Hematopoietic multipotent progenitor cell treated with erythropoietin and hydrocortisone succinate and interleukin-3 and kit ligand, for 6 days (in vitro differentiated cells): Measurements from ENCODE around the gene SLC30A1.
A peak's percentile ranks its signal among the peaks of the same experiment; 100 is the strongest.
"Not testable (repeated sequence)": the region's sequence is repeated elsewhere in the genome, so short reads cannot be mapped to it uniquely, and the experiment has no call there.

Source experiments
- DNase-seq: peaks from one replicate; pipeline ENCODE4 v3.0.0-alpha.2; 2015

SLC30A1 gene

DNA sequence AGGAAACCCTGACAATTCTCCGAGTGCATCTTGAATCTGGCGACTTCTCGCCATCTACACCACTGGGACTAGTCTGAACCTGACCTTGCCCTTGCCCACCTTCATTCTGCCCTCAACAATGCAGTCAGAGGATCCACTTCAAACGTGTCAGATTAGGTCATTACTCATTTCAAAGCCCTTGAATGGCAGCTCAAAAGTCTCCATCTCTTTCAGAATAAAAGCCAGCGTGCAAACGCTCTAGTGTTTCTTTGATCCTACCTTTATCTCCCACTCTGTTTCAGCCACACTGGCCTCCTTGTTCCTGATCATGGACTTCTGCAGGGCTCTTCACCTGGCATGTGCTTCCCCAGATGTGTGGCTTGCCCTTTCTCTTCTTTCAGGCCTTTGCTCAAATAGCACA lies 31.3 kb downstream of the SLC30A1 start:
- DNase-seq, result no peak

DNA sequence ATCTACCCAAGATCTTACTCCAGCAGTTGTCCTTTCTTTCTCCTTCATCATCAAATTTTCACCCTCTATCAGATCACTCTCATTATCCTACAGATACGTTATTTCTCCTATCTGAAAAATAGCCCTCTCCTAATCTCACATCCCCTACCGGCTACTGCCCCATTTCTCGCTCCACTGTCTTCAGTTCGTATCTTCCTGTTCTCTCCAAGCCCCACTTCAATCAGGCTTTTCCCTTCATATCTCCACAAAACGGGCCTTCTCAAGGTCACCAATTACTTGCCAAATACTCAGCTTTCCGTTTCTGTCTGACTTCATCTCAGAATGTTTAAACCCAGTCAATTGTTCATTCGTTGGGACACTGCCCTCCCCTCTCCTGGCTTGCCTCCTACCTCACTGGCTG lies 32.4 kb downstream of the SLC30A1 start:
- DNase-seq, result no peak

DNA sequence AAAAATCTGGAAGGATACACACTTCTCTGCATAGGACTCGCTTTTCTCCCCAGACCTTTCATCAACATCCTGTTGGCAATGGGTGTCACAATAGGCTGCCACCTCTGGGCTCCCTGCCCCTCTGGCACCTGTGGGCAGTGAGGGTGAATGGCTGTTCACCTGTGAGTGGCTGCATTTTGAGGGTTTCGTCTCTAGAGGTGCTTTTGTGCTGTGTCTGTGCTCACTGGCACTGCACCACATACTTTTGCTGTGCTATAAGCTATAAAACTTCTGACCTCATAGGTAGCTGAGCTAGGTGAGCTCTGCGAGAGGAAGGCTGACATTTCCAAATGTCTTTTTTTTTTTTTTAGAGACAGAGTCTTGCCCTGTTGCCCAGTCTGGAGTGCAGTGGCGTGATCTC lies 35.9 kb downstream of the SLC30A1 start:
- DNase-seq, result no peak

DNA sequence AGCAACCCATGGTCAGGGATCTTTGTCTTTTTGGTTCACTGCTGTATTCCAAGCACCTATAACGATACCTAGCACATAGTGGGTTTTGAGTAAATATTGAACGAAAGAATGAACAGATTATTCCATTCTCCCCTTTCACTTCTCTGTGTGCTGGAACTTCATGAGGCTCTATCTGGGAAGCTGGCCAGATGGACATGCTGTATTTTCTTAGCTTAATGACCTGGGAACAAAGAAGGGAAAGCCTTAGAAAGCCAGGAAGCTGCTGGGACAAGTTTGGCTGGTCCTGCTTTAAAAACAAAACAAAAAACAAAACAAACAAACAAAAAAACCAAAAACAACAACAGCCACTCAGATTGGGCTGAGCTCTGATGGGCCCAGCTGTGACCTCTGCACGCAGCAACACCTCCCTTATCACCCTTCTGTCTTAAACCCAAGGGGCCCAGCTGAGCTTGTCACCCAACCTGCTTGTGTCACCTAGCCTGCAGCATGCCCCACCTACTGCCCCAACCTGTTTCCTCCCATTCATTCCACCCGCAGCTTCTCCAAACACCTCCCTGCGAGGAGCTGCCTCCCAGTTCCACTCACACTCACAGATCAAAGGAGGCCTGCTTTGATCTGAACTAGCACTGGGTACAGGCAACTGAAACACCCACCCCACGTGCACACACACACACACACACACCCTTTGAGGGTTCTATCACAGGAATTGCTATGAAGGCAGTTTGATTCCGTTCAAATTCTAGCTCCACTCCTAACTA lies 37.1 kb downstream of the SLC30A1 start:
- DNase-seq, result no peak

DNA sequence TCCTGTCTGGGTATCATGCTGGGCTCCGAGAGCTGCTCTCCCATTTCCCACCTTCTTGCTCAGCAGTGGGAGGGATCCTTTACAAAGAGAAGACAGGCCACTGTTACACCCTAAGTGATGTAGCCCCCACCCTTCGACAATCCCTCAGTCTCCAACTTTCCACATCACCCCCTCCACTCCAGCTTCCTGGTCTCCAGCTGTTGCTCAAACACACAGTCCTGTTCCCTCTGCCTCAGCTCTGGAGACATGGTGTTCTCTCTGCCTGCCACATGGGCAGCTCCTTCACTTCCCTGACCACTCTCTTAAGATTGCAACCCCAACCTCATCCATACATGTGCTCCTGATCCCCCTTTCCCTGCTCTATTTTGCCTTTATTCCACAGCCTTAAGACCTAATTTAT lies 37.7 kb downstream of the SLC30A1 start:
- no peak for DNase-seq

DNA sequence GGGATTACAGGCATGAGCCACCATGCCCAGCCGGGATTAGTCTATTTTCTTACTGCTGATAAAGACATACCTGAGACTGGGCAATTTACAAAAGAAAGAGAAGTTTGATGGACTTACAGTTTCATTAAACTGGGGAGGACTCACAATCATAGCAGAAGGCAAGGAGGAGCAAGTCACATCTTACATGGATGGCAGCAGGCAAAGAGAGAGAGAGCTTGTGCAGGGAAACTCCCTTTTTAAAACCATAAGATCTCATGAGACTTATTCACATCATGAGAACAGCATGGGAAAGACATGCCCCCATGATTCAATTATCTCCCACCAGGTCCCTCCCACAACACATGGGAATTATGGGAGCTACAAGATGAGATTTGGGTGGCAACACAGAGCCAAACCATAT lies 38.1 kb downstream of the SLC30A1 start:
- DNase-seq, result not testable (repeated sequence)

DNA sequence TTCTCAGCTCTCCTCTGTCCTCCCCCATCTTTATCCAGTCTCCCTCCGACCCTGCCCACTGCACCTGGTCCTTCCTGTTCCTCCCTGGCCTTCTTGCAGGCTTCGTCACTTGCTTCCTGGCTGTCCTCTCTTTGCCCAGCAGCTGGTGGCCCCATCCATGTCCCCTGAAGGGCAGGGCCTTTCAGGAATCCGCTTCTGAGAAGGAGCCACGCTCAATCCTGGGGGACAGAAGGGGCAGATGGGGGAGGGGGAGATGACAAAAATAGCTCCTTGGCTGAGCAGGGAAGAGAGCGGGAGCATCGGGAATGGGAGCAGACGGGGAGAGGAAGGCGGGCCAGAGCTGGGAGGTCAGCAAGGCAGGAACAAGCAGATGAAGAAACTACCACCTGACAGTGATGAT lies 40.7 kb downstream of the SLC30A1 start:
- no peak for DNase-seq

DNA sequence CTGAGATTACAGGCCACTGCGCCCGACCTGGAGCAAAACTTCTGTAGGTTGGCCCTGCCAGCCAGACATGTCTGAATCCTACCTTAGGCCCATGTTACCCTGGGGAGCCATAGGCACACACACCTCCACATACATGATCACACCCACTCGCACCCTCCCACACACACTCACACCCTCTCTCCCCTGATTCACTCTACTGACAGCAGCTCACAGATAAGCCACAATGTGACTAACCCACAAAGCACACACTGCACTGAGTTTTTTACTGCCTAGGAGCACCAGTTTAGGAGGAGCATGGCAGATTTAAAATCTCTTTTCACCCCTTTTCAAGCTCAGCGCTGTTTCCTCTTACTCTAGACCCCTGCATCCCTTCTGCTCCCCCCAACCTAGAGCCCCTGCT lies 41.7 kb downstream of the SLC30A1 start:
- peak; percentile 16 for DNase-seq

DNA sequence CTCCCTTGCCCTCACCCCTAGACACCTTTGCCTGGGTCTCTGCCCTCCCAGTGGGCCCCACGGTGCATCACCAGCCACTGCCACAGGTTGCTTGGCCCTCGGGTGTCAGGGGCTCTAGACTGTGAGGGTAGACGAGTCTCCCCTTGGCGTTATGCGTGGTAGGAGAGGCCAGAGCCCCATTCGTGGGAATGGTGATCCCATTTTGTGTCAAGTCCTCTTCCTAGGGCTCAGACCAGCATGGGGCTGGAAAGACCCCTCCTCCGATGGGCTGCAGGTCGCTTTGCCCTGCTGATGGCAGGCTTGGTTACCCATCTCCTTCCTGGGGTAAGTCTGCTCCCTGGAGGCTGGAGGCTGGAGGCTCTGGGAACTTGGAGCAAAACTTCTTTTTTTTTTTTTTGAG lies 42.4 kb downstream of the SLC30A1 start:
- no peak for DNase-seq

DNA sequence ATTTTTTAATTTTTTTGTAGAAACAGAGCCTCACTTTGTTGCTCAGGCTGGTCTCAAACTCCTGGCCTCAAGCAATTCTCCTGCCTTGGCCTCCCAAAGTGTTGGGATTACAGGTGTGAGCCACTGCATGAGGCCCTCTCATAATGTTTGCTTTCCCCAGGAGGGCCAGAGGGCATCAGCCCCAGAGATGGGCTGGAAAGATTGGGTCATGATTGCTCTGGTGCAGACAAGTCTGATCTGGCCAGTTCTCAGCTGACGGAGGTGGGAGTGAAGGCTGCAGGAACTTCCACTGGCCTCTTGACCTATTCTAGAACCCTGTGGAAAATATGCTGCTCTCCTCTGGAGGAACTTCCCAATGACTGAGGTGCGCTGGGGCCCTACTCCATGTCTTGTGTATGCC lies 43.6 kb downstream of the SLC30A1 start:
- no peak for DNase-seq

DNA sequence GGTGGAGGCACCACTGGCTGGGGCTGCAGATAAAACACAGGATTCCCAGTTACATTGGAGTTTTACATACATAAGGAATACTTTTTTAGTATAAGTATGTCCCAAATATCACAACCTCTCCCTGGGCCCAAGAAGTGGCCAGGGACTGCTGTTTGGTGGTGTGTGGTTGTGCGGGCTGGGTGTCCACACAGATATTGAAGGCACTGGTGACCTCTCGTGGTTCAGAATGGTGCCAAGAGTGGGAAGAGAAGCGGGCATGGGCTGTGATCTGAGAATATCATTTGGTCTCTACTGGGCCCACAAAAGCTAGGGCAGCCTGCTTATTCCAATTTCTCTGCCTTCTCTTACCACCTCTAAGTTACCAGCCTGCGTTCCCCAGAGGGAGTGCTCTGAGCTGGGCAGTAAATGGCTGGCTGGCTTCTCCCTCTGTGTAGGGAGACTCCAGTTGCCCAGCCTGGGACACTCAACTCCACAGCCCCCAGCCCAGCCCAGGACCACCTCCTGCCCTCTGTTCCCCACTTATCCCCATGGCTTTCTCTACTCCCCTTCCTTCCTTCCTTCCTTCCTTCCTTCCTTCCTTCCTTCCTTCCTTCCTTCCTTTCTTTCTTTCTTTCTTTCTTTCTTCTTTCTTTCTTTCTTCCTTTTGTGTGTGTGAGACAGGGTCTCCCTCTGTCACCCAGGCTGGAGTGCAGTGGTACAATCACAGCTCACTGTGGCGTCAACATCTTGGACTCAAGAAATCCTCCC lies 44.2 kb downstream of the SLC30A1 start:
- no peak for DNase-seq

DNA sequence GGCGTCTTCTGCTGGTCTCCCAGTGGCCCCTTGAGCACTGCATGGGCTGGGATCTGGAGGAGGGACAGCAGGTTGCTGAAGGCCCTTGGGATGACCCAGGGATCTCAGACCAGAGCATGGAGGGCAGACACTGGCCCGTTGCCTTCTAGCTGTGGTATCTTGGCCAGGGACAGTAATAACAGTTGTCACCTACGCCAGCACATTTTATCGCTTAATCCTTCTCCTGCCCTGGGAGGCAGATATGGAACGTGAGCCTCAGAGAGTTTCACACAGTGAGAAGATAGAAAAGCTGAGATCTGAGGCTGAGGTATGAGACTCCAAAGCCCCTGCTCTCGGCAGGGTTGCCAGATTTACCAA lies 46.9 kb downstream of the SLC30A1 start:
- DNase-seq, result no peak

DNA sequence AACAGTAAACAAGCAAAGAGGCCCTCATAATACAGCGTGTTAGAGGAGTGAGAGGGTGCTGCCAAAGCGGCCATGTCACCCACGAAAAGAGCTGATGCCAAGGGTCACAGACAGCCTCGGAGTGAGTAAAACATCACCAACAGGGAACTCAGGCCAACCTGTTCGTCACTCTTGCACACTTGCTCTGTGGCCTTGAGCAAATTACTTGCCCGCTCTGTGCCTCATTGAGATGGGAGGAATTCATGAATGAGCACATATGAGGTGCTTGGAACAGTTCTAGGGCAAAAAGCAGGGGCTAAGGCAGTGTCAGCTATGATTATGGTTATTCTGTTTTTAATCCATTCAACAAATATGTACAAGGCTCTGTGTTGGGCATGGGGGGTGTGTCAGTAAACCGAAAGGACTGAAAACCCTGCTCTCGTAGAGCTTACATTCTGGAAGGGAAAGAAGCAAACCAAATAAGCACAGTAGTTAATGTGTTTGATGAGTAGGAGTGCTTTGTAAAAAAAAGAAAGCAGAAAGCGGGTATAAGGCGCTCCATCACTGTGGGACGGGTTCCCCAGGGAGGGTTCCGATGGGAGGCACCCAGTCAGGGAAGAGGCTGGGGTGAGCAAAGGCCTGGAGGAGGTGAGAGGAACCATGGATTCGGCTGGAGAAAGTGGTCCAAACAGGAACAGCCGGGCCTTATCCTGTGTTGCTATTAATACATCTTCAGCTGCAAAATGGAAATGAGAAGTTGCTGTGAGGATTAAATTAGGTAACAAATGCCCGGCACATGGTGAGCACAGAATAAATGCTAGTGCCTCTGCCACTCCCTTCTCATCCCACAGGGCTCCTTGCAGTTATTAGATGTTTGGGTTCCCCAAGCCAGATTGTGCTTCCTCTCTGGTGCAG lies 47.5 kb downstream of the SLC30A1 start:
- no peak for DNase-seq

DNA sequence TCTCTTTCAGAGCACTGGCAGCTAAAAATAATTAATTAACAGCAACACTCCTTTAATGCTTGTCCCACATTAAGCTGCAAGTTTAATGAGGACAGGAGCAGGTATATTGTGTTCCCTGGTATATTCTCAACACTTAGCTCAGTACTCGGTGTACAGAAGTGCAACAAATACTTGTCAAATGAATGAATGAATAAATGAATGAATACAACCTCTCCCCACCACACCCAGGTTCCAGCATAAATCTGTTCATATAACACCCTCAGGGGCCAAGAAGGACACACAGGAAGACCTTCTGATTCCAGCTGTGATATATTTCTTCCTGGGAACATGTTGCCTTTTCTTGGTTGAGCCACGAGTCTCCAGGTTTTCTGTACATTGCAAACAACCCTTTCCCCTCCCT lies 48.9 kb downstream of the SLC30A1 start:
- DNase-seq, result no peak

DNA sequence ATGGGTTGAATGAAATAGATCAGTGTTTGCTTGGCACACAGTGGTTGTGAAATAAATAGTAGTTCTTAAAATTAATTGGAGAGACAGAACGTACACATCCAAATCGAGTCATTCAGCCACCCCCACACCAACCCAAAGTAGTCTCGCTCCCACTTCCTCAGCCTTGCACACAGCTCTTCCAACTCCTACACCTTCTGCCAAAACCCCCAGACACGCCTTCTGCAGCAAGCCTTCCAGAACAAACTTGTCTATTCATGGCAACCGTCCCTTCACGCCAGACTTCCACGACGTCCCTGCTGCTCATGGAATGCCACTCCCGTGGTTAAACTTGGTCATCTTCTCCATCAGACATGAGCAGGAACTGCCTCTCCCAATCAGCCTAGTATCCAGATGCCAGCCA lies 49.5 kb downstream of the SLC30A1 start:
- no peak for DNase-seq

DNA sequence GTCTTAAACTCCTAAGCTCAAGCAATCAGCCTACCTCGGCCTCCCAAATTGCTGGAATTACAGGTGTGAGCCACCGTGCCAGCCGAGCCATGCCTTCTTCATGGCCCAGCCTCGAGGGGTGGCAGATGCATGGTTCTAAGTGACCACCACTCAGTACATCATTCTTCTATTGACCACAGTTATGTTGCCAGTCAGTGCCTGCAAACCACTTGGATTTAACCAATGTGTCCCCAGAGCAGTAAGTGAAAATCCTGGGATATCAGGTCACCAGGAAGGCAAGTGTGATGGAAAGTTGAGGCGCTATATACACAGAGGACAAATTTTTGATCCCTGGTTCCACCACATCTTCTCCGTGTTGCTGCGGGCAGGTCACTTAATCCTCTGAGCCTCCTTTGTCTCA lies 50.0 kb downstream of the SLC30A1 start:
- no peak for DNase-seq

DNA sequence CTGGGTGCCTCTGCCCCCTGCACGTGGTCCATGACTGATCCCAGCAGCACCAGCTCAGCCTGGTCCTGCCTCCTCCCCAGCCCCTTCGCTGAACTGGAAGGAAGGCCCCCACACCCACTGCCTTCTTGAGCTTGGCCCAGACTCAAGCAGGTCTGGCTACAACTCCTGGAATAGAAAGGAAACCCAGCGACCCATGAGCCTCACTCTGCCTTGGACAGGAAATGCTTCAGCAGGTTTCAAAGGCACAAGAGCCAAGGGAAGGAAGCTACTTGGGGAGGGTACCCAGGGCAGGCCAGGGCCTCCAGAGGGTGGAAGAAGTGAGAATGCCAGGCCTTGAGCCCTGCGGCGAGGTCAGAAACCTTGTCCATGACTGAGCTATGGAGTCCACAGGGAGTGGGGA lies 51.1 kb downstream of the SLC30A1 start:
- DNase-seq, result no peak

DNA sequence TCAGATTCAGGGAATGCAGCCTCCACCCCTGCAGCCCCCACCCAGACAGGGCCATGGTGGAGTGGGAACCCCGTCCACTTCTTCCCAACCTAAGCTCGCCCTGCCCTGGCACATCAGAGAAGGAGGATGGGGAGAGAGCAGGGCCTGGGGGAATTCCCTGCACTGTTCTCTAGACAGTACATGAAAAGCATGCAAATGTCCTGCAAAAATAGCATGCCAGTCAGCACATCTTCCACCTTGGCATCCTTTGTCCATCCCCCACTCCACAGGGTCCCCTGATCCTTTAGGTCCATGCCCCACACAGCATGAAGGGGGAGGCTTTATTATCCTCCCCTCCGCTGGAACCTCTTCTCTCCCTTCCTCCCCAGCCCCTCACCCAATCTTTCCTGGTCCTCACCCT lies 52.0 kb downstream of the SLC30A1 start:
- DNase-seq, result no peak

DNA sequence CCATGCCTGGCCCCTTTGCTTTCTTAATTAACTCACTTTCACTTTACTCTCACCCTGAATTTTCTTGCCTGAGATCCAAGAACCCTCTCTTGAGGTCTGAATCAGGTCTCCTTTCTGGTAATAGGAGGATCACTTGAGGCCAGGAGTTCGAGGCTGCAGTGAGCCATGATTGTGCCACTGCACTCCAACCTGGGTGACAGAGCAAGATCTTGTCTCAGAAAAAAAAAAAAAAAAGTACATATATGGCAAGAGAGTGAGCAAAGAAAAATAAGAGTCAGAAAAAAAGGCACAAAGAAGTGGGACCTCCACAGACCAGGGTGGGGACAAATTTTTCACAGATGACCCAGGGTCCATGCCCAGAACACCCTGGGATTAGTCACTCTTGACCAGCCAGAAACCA lies 52.9 kb downstream of the SLC30A1 start:
- no peak for DNase-seq

DNA sequence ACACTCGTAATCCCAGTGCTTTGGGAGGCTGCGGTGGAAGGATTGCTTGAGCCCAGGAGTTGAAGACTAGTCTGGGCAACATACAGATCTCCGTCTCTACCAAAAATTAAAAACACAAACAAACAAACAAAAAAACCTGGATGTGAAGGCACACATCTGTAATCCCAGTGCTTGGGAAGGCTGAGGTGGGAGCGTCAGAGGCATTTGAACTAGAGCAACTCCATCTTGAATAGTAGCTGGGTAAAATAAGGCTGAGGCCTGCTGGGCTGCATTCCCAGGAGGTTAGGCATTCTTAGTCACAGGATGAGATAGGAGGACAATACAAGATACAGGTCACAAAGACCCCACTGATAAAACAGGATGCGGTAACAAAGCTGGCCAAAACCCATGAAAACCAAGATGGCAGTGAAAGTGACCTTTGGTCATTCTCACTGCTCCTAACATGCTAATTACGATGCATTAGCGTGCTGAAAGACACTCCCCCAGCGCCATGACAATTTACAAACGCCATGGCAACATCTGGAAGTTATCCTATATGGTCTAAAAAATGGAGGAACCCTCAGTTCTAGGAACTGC lies 53.8 kb downstream of the SLC30A1 start:
- no peak for DNase-seq

DNA sequence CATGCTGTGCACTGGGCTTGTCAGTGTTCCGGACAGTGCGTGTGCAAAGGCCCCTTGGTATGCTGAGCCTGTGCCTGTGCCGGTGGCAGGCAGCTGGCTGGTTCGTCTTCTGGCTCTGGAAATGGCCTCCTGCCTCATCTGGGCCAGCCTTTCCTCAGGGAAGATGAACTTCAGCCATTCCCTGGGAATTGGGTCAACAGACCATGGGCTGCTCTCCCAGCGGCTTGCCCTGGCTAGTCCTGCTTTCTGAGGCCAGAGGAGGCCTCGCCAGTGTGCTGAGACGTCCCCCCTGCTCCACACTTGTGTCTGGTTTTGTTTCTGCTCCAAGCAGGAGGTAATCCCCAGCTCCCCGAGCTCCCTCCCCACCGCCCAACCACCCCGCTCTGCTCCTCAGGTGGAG lies 54.4 kb downstream of the SLC30A1 start:
- no peak for DNase-seq

DNA sequence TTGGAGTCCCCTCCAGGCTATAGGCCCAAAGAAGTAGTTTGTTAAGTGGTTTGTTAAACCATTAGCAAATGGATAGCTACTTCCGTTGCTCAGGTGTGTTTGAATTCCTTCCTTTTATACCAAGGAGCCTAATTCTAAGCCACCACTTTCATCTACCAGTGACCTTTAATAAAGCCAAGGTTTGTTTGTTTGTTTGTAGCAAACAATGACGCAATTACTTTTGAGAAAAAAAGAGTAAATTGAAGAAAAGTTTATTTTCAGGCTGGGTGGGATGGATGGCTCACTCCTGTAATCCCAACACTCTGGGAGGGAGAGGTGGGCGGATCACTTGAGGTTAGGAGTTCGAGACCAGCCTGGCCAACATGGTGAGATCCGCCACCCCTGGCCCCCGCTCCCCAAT lies 56.2 kb downstream of the SLC30A1 start:
- DNase-seq, result no peak
